Measurements from ENCODE around the gene COP1. TPM values are rescaled to one million over a fixed set of nuclear protein-coding genes. Genes with fewer than 3 reads are reported as not detected.
"Not testable (repeated sequence)": the region's sequence is repeated elsewhere in the genome, so short reads cannot be mapped to it uniquely, and the experiment has no call there.

Gene COP1
- polyA plus RNA-seq, 1 donor (not counting 4 experiments of a cell fraction or from before 2014, with no cell fraction given), result 38.9 TPM

- Histone ChIP-seq H3K9me3 (ENCODE audit: control insufficient read depth, low read depth, low read length) (no peaks in the 10 kb centered on the region), H3K9ac (ENCODE audit: control insufficient read depth, extremely low read depth, insufficient read depth, low read length) (no peak overlapping the region), H3K4me3 (ENCODE audit: control insufficient read depth in 2 of 3, extremely low read depth in 1 of 3, insufficient read depth in 2 of 3, low read depth in 1 of 3, low read length in 3 of 3) (no peak overlapping the region), H4K20me1 (ENCODE audit: control insufficient read depth, extremely low read depth, insufficient read depth, low read length) (no peaks in the 10 kb centered on the region), H2AFZ (ENCODE audit: control insufficient read depth, low read length) (no peak overlapping the region), H3K27ac (ENCODE audit: control insufficient read depth, insufficient read depth, low read length) (no peak overlapping the region), H3K27me3 (ENCODE audit: control insufficient read depth, extremely low read depth, insufficient read depth, low read length) (no peaks in the 10 kb centered on the region), H3K79me2 (ENCODE audit: control insufficient read depth, insufficient read depth, low read length) (no peaks in the 10 kb centered on the region), H3K4me2 (ENCODE audit: control insufficient read depth, extremely low read depth, insufficient read depth, low read depth, low read length) (no peak overlapping the region), H3K4me1 (ENCODE audit: control insufficient read depth, extremely low read depth, insufficient read depth, low read length) (peaks cover 19% of the 10 kb centered on the region), H3K9me1 (ENCODE audit: control insufficient read depth, extremely low read depth, insufficient read depth, low read length) (no peaks in the 10 kb centered on the region), H3K36me3 (ENCODE audit: control insufficient read depth in 2 of 2, extremely low read depth in 1 of 2, insufficient read depth in 2 of 2, low read length in 2 of 2) (peaks cover 0 to 2% of the 10 kb centered on the region in 2 experiments)
- FAIRE-seq (no peak), DNase-seq (ENCODE audit: low read depth, low spot score) (no peak)
- dilution Hi-C loops (cut with MboI; ENCODE audit: extremely low pct_ligation_motif_present, low sequenced_read_pairs), result no loop called here
- no peak for TF ChIP-seq EZH2 (IDR thresholded peaks at IDR 0.05; ENCODE audit: low read length)
- no peak for TF ChIP-seq CTCF (optimal IDR thresholded peaks at IDR 0.05 in 1 of 3, IDR thresholded peaks at IDR 0.05 in 1 of 3, conservative IDR thresholded peaks at IDR 0.05 in 1 of 3; ENCODE audit: extremely low read depth in 1 of 3, insufficient read depth in 2 of 3, low read length in 3 of 3)
Measured at GRCh38 chr1:176029609-176030008, 177.5 kb downstream of the COP1 start.

GRCh38 chr1:176029155-176029554, 177.9 kb downstream of the COP1 start:
- FAIRE-seq, result no peak
- dilution Hi-C loops (cut with MboI; ENCODE audit: extremely low pct_ligation_motif_present, low sequenced_read_pairs), result no loop called here
- DNase-seq (ENCODE audit: low read depth, low spot score), result no peak

GRCh38 chr1:176027934-176028333, 179.2 kb downstream of the COP1 start:
- H3K9me3 ChIP-seq (ENCODE audit: control insufficient read depth, low read depth, low read length); H2AFZ ChIP-seq (ENCODE audit: control insufficient read depth, low read length); H3K79me2 ChIP-seq (ENCODE audit: control insufficient read depth, insufficient read depth, low read length); H3K4me1 ChIP-seq (ENCODE audit: control insufficient read depth, extremely low read depth, insufficient read depth, low read length); H4K20me1 ChIP-seq (ENCODE audit: control insufficient read depth, extremely low read depth, insufficient read depth, low read length); H3K4me3 ChIP-seq (ENCODE audit: control insufficient read depth in 2 of 3, extremely low read depth in 1 of 3, insufficient read depth in 2 of 3, low read depth in 1 of 3, low read length in 3 of 3); H3K27me3 ChIP-seq (ENCODE audit: control insufficient read depth, extremely low read depth, insufficient read depth, low read length); dilution Hi-C loops (cut with MboI; ENCODE audit: extremely low pct_ligation_motif_present, low sequenced_read_pairs); H3K9ac ChIP-seq (ENCODE audit: control insufficient read depth, extremely low read depth, insufficient read depth, low read length); H3K9me1 ChIP-seq (ENCODE audit: control insufficient read depth, extremely low read depth, insufficient read depth, low read length); H3K27ac ChIP-seq (ENCODE audit: control insufficient read depth, insufficient read depth, low read length); FAIRE-seq; H3K36me3 ChIP-seq (ENCODE audit: control insufficient read depth in 2 of 2, extremely low read depth in 1 of 2, insufficient read depth in 2 of 2, low read length in 2 of 2); H3K4me2 ChIP-seq (ENCODE audit: control insufficient read depth, extremely low read depth, insufficient read depth, low read depth, low read length); DNase-seq (ENCODE audit: low read depth, low spot score): not testable (repeated sequence)

More at GRCh38 chr1:176029155-176029554, 177.9 kb downstream of the COP1 start:
- no peaks in the 10 kb centered on the region for H3K79me2 ChIP-seq (ENCODE audit: control insufficient read depth, insufficient read depth, low read length)
- H2AFZ ChIP-seq (ENCODE audit: control insufficient read depth, low read length), result no peak overlapping the region
- peaks cover 14% of the 10 kb centered on the region for H3K4me1 ChIP-seq (ENCODE audit: control insufficient read depth, extremely low read depth, insufficient read depth, low read length)
- no peaks in the 10 kb centered on the region for H3K9me3 ChIP-seq (ENCODE audit: control insufficient read depth, low read depth, low read length)
- TF ChIP-seq CTCF (optimal IDR thresholded peaks at IDR 0.05 in 1 of 3, IDR thresholded peaks at IDR 0.05 in 1 of 3, conservative IDR thresholded peaks at IDR 0.05 in 1 of 3; ENCODE audit: extremely low read depth in 1 of 3, insufficient read depth in 2 of 3, low read length in 3 of 3) (no peak), EZH2 (IDR thresholded peaks at IDR 0.05; ENCODE audit: low read length) (no peak)
- H4K20me1 ChIP-seq (ENCODE audit: control insufficient read depth, extremely low read depth, insufficient read depth, low read length), result no peaks in the 10 kb centered on the region
- no peaks in the 10 kb centered on the region for H3K9me1 ChIP-seq (ENCODE audit: control insufficient read depth, extremely low read depth, insufficient read depth, low read length)
- no peak overlapping the region for H3K9ac ChIP-seq (ENCODE audit: control insufficient read depth, extremely low read depth, insufficient read depth, low read length)
- no peak overlapping the region for H3K4me2 ChIP-seq (ENCODE audit: control insufficient read depth, extremely low read depth, insufficient read depth, low read depth, low read length)
- H3K27me3 ChIP-seq (ENCODE audit: control insufficient read depth, extremely low read depth, insufficient read depth, low read length), result no peaks in the 10 kb centered on the region
- no peak overlapping the region for H3K27ac ChIP-seq (ENCODE audit: control insufficient read depth, insufficient read depth, low read length)
- H3K36me3 ChIP-seq (ENCODE audit: control insufficient read depth in 2 of 2, extremely low read depth in 1 of 2, insufficient read depth in 2 of 2, low read length in 2 of 2), result peaks cover 0 to 2% of the 10 kb centered on the region in 2 experiments
- H3K4me3 ChIP-seq (ENCODE audit: control insufficient read depth in 2 of 3, extremely low read depth in 1 of 3, insufficient read depth in 2 of 3, low read depth in 1 of 3, low read length in 3 of 3), result no peak overlapping the region
